Cardiac muscle cell (in vitro differentiated cells and primary cell): ENCODE measurements around the gene DUSP14. TPM values are rescaled to one million over a fixed set of nuclear protein-coding genes. Genes with fewer than 3 reads are reported as not detected.
"Not testable (repeated sequence)": the region's sequence is repeated elsewhere in the genome, so short reads cannot be mapped to it uniquely, and the experiment has no call there.

Source experiments
- DNase-seq, 2 donors: peaks; one replicate each; pipeline versions ENCODE4 v3.0.0 to v3.0.0-alpha.2; 2010 to 2017; ENCODE audit warnings: low read depth in 1 of 2, low spot score in 1 of 2
- H3K27ac ChIP-seq: fragments of 200-600 bp; sonication (generic); 2 replicates; pipeline ENCODE4 v1.5.1; 2016
- H3K27me3 ChIP-seq: fragments of 200-600 bp; sonication (generic); 2 replicates; pipeline ENCODE4 v1.6.0; 2016; ENCODE audit warnings: control low read depth
- H3K36me3 ChIP-seq: fragments of 200-600 bp; sonication (generic); 2 replicates; pipeline ENCODE4 v1.5.1; 2016; ENCODE audit warnings: control low read depth
- H3K4me1 ChIP-seq: fragments of 200-600 bp; sonication (generic); 2 replicates; pipeline ENCODE4 v1.8.1; 2017; ENCODE audit warnings: low read depth, mild to moderate bottlenecking, mixed run types
- H3K4me3 ChIP-seq: fragments of 200-600 bp; sonication (generic); 2 replicates; pipeline ENCODE4 v1.5.1; 2016; ENCODE audit warnings: mild to moderate bottlenecking
- H3K9me3 ChIP-seq: fragments of 200-600 bp; sonication (generic); 2 replicates; pipeline ENCODE4 v1.5.1; 2017; ENCODE audit warnings: low read depth, mild to moderate bottlenecking, control low read depth
- polyA plus RNA-seq: library from polyadenylated mRNA; unstranded; fragments of >200 nt; fragmentation: Nextera tagmentation; extraction: Ambion mirVana; gene quantifications from 2 replicates; pipeline ENCODE4 v1.2.1, GENCODE V29; 2016
- total RNA-seq: library from RNA; depleted of rRNA; stranded (reverse); fragments of >200 nt; gene quantifications from 2 replicates; pipeline ENCODE4 v1.2.3, GENCODE V29; 2016
- TF ChIP-seq, protein P1 (sequence below): IDR thresholded peaks from 2 replicates; pipeline ENCODE4 v1.5.1; 2012; ENCODE audit warnings: low read depth, mild to moderate bottlenecking, low read length

The DUSP14 gene, protein sequence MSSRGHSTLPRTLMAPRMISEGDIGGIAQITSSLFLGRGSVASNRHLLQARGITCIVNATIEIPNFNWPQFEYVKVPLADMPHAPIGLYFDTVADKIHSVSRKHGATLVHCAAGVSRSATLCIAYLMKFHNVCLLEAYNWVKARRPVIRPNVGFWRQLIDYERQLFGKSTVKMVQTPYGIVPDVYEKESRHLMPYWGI
- total RNA-seq (23.0 and 40.4 TPM in 2 replicates), polyA plus RNA-seq (29.7 and 39.0 TPM in 2 replicates)

DNA sequence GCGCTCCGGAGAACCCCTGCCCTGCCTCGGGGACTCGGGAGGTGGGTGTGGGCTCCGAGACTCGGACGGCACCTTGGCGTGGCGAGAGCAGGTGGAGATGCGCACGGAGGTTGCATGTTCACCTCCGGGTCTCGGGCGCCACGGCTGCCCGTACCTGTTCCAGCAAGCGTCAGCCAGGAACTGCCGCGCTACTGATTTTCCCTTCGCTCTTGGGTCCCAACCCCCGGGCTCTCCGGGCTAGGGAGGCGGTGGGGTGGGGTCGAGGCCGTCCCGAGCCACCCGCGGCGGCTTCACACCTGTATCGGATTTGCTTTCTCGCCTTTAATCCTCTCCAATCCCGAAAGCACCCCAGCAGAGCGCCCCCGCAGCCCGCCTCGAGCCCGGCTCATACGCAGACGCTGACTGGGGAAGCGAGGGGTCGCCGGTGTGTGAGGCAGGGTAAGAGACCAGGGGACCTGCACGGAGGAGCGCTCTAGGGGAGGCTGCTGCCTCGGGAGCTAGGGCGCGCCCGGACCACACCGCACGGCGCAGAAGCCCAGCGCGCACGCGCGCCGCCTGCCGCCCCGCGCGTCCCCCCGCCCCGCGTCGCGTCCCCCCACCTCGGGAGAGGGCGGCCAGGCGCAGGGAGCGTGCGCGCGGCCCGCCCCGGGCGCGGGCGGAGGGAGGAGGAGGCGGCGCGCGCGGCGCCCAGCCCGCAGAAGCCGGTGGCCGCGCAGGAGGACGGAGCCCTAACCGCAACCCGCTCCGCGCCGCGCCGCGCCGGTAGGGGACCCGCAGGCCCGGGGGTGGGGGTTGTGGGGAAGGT lies at the start of gene DUSP14:
TSS of gene DUSP14 (plus strand) at position 695 of the 805 bp plus-strand sequence. CDS start 22,382 bp downstream, outside the sequence.
- peak; percentile 86 to 92 for DNase-seq
- TF ChIP-seq, protein P1, sequence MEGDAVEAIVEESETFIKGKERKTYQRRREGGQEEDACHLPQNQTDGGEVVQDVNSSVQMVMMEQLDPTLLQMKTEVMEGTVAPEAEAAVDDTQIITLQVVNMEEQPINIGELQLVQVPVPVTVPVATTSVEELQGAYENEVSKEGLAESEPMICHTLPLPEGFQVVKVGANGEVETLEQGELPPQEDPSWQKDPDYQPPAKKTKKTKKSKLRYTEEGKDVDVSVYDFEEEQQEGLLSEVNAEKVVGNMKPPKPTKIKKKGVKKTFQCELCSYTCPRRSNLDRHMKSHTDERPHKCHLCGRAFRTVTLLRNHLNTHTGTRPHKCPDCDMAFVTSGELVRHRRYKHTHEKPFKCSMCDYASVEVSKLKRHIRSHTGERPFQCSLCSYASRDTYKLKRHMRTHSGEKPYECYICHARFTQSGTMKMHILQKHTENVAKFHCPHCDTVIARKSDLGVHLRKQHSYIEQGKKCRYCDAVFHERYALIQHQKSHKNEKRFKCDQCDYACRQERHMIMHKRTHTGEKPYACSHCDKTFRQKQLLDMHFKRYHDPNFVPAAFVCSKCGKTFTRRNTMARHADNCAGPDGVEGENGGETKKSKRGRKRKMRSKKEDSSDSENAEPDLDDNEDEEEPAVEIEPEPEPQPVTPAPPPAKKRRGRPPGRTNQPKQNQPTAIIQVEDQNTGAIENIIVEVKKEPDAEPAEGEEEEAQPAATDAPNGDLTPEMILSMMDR = no peak
- Histone ChIP-seq H3K27ac (peak within 1 kb of the TSS; percentile 90), H3K9me3 (no peaks in the 10 kb centered on the region), H3K4me3 (peak within 1 kb of the TSS; percentile 66), H3K4me1 (peaks cover 24% of the 10 kb centered on the region), H3K36me3 (no peaks in the 10 kb centered on the region), H3K27me3 (peaks cover 3% of the 10 kb centered on the region)

DNA sequence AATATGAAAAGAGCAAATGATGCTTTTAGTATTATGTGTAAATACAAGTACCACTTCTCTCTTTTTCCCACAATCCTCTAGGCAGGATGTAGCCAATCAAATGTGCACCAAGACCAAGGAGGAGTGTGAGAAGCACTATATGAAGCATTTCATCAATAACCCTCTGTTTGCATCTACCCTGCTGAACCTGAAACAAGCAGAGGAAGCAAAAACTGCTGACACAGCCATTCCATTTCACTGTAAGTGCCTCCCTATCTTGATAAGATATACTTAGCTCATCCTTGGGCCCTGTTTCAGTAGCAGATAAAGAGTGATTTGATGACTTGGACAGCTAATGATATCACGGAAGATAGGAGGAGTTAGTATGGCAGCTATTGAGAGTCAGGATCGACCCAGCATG lies 49.3 kb upstream of the DUSP14 start:
- no peak for DNase-seq
- H3K27me3 ChIP-seq = no peaks in the 10 kb centered on the region
- H3K9me3 ChIP-seq = no peaks in the 10 kb centered on the region
- TF ChIP-seq, protein P1 = no peak
- peaks cover 26% of the 10 kb centered on the region for H3K36me3 ChIP-seq
- H3K27ac ChIP-seq = no peak overlapping the region
- H3K4me1 ChIP-seq = no peaks in the 10 kb centered on the region
- no peak overlapping the region for H3K4me3 ChIP-seq

DNA sequence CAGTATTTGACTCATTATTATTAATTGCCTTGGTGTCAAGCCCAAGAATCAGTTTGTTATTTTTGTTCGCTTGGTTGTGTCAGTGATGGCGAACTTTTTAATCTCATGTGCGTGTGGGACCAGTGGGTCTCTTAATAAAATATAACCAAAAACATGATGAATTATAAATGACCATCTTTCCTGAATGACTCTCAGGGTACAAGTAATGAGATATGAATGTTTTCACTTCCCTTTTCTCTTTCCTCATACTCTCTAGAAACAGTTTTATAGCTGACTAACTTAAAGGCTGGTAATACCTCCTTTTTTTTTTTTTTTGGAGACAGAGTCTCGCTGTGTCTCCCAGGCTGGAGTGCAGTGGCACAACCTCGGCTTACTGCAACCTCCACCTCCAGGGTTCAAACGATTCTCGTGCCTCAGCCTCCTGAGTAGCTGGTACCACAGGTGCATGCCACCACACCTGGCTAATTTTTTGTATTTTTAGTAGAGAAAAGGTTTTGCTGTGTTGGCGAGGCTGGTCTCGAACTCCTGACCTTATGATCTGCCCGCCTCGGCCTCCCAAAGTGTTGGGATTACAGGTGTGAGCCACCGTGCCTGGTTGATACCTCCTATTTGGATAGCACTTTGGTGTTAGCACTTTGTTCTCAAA lies 48.2 kb upstream of the DUSP14 start:
- not testable (repeated sequence) for H3K27me3 ChIP-seq, DNase-seq, H3K4me3 ChIP-seq, H3K4me1 ChIP-seq, H3K9me3 ChIP-seq, H3K27ac ChIP-seq
- H3K36me3 ChIP-seq = peaks cover 26% of the 10 kb centered on the region

DNA sequence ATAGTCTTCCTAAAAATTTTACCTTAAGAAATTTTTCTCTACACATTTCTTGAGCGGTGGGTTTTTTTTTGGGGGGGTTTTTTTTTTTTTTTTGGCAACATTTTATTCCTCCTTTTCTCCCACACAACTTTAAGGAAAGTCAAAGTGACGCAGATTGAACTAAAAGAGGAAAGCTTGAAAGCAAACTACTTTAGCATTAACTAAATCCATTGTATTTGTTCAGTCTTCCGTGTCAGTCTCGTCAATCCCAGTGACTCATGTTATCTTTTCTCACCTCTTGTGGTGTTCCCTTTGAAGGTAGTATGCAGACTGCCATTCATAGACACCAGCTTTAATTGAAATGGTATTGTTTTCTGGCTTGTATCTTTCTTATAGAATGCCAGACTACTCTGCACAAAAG lies 43.7 kb upstream of the DUSP14 start:
- Histone ChIP-seq H3K36me3 (peaks cover 25% of the 10 kb centered on the region), H3K4me3 (no peak overlapping the region), H3K4me1 (peaks cover 4% of the 10 kb centered on the region), H3K9me3 (no peaks in the 10 kb centered on the region), H3K27ac (no peak overlapping the region), H3K27me3 (no peaks in the 10 kb centered on the region)
- no peak for DNase-seq
- TF ChIP-seq, protein P1 = no peak

DNA sequence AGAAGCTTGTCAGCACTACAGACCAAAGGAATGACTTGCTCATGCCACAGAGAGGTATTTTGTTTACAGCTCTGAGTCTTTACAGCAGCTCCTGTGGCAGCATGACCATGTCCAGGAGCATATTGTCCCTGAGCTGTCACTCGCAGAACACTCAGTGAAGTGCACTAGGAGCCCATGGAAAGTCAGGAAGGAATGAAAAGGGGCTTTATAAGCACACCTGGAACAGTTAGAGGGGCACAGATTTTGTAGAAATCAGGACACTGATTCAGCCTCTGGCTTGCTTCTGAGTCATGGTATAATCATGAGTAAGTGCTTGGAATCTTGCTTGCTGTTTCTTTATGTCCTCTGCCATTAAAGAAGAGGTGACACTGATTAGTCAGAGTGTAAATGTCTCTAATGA lies 42.0 kb upstream of the DUSP14 start:
- DNase-seq = peak in 1 of 2 donors; percentile 25

More for the DNA sequence above, 42.0 kb upstream of the DUSP14 start:
- Histone ChIP-seq H3K36me3 (peaks cover 19% of the 10 kb centered on the region), H3K4me1 (peaks cover 4% of the 10 kb centered on the region), H3K27ac (no peak overlapping the region), H3K4me3 (no peak overlapping the region), H3K27me3 (no peaks in the 10 kb centered on the region), H3K9me3 (no peaks in the 10 kb centered on the region)
- TF ChIP-seq, protein P1 = no peak
